ENCODE results near the gene LRRC7.

Gene LRRC7

GRCh38 chr1:70093250-70093975 lies 525.7 kb downstream of the LRRC7 start:
- no peak for DNase-seq (ENCODE audit: low spot score)

DNA sequence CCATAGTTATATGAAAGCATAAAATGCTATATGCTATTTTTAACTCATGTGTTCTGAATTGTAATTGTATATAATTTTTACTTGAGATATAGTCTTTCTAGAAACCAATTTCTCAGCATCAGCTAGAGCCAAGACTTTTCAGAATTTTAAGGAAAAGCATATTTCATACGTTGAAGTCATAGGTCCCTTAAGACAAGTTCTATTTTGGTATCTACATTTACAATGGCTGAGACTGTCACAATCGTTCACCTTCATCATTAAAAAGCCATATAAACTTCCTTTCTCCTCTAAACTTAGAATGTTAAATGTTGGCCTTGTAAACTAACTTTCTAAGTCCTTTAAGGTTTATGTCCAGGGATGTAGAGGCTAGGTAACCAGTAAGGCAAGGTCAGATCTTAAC lies 533.5 kb downstream of the LRRC7 start:
- DNase-seq (ENCODE audit: low spot score), result no peak

DNA sequence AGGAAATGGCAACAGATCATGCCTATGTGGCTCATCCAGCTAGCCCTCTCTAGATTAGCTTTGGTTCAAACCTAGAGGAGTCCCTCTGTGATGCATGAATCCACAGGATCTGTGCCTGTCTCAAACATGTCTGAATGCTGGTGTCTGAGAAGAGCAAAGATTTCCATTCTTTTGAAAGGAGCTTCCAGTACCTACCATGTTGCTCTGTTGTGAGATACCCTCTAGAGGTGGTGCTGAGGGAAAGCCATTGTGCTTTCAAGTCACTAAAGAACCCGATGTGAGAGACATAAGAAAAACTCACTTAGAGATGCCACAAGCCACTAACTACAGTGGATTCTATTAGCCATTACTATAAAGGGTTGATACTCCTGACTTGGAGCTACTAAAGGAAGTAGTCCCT lies 534.1 kb downstream of the LRRC7 start:
- DNase-seq (ENCODE audit: low spot score), result no peak

DNA sequence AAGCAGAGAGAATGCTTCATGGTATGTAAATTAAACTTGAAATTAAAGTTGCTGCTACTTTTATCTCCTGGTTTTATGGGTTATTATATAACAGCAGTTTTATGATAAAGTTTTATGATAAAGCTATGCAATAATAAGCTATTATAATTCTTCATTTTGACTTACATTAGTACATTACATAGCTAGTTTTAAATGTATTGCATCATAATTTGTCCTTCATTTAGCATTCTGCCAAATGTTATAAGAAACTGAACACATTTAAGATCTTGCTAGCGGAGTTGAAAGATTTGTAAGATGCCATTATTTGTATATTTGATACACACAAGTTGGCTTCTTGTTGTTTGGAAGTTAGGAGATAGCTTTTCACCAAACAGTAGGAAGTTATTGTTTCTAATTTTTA lies 536.0 kb downstream of the LRRC7 start:
- DNase-seq (ENCODE audit: low spot score), result no peak

- DNase-seq (ENCODE audit: low spot score), result no peak
Measured at GRCh38 chr1:70109241-70109640, 541.5 kb downstream of the LRRC7 start.

- DNase-seq (ENCODE audit: low spot score), result no peak
Measured at GRCh38 chr1:70112838-70113237, 545.1 kb downstream of the LRRC7 start.

DNA sequence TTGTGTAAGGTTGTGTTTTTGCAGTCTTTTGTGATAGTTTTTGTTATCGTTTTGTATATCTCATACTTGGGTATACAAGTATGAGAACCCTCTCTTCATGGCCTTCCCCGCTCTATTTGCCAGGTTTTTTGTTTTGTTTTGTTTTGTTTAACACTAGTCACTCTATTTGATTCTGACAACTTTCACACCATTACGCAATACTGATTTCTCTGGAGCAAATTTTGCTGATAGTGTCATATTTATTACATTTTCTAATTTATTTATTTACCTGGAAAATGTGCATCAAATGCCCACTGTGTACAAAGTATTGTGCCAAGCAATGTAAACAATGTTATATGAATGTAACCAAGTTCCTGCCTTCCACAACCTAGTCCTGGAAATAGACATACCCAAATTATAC lies 547.6 kb downstream of the LRRC7 start:
- DNase-seq (ENCODE audit: low spot score), result no peak

DNA sequence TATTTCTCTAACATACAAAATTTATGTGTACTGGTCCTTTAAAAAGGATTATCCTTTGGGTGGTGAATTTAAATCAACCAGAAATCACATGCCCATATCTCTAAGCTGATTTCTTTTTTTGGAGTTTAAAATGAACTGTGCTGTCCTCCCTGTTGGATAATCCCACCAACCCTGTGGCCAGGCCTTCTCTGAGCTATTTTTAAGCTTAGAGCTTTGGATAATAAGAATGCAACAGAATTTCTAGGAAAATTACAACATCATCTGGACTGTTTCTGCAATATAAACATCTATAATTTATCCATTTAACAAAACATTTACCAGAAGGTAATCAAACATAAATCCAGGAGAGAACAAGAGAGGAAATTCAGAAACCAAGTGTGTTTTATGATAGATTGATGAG lies 549.3 kb downstream of the LRRC7 start:
- DNase-seq (ENCODE audit: low spot score), result no peak

DNA sequence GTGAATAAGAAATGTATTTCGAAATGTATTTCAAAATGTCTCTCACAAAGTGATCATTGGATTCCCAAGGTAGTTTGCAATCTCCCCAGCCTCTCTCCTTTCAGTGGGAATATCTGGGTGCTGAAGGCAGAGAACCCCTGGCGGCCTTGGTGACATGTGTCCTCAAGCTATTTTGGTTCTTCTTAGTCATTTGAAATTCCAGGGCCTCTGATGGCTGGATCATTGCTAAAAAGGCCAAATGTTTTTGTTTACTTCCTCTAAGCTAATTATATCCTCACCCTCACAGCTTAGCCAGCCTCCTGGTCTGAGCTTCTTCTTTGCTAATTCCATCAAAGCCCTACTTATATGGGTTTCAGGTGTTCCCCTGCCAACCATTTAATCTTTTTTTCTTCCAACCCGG lies 566.4 kb downstream of the LRRC7 start:
- no peak for DNase-seq (ENCODE audit: low spot score)

GRCh38 chr1:70140343-70140742 lies 572.6 kb downstream of the LRRC7 start:
- DNase-seq (ENCODE audit: low spot score), result no peak

- no peak for DNase-seq (ENCODE audit: low spot score)
Measured at GRCh38 chr1:70140894-70141293, 573.2 kb downstream of the LRRC7 start.

GRCh38 chr1:70142075-70142474 lies 574.4 kb downstream of the LRRC7 start:
- DNase-seq (ENCODE audit: low spot score), result no peak

DNA sequence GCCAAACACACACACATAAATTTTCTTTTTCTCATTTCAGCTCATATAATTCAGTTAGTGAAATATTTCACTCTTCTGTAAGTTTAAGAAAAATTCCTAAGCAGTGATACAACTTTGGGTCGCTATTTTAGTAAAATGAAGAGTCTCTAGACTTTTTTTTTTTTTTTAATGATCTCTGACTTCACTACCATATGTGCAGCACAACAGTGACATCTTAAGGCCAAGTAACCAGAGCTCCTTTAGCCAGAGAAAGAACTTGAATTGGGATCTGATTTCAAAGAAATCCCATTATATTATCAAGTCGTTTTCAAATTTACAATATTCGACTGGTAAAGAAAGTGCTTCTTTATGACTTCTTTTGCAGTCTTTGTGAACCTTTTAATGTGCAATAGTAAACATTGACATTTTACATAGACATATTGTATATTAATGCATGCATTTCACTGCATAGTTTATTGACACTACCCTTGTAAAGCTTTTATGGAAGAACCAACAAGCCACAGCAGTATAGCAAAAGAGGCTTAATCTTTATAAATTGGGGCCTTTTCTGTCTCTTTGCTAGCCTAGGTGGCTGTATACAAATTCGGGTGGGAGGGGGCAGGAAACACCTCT lies 575.4 kb downstream of the LRRC7 start:
- no peak for DNase-seq (ENCODE audit: low spot score)

GRCh38 chr1:70146488-70146887 lies 578.8 kb downstream of the LRRC7 start:
- peak; percentile 11 for DNase-seq (ENCODE audit: low spot score)

DNA sequence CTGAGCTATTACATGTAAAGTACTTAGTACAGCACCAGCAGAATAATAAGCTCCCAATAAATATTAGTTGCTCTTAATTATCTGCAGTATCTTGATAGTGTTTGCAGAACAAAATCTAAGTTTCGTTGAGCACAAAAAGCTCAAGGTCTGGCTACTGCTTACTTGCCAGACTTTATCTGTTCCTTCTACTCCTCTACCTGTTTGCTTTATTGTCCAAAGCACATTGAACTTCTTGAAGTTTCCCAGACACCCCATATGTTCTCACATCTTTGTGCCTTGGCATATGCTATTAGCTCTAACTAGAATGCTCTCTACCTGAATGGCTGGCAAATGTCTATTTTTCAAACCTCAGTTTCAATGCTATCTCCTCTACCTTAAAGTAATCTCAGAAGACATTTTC lies 582.7 kb downstream of the LRRC7 start:
- no peak for DNase-seq (ENCODE audit: low spot score)

DNA sequence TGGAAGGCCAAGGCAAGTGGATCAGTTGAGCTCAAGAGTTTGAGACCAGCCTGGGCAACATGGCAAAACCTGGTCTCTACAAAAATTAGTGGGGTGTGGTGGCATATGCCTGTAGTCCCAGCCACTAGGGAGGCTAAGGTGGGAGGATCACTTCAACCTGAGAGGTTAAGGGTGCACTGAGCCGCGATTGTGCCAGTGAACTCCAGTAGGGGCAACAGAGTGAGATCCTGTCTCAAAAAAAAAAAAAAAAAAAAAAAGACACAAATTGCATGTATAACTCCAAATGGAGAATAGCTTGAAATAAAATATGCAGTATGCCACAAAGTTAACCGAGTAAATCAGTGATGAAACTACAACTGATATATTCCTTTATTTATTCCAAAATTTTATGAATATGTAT lies 586.0 kb downstream of the LRRC7 start:
- no peak for DNase-seq (ENCODE audit: low spot score)

- DNase-seq (ENCODE audit: low spot score), result peak; percentile 32
Measured at GRCh38 chr1:70156529-70157120, 588.9 kb downstream of the LRRC7 start.

- no peak for DNase-seq (ENCODE audit: low spot score)
Measured at GRCh38 chr1:70164350-70164749, 596.6 kb downstream of the LRRC7 start.

DNA sequence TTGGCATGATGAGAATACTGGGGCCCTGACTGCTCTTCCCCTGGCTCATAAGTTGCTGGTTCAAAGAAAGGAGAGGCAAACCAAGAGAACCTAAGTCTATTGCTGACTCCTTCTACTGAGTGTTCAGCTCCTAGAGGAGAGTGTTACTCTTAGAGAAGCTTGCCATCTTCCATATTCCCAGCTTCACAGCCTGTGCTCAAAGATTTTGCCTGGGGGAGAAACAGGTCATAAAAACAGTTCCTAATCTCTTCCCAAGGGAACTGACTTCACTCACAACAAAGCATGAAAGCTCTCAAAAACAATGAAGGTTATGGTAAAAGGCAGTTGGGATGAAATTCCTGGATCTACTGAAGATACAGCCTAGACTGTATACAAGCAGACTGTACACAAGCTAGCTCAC lies 600.6 kb downstream of the LRRC7 start:
- no peak for DNase-seq (ENCODE audit: low spot score)

- no peak for DNase-seq (ENCODE audit: low spot score)
Measured at GRCh38 chr1:70169018-70169839, 601.5 kb downstream of the LRRC7 start.

GRCh38 chr1:70171512-70171911 lies 603.8 kb downstream of the LRRC7 start:
- DNase-seq (ENCODE audit: low spot score), result no peak

Data from hematopoietic multipotent progenitor cell treated with erythropoietin and hydrocortisone succinate and interleukin-3 and kit ligand, for 17 days (in vitro differentiated cells).